Stimulated activated CD8-positive, alpha-beta memory T cell treated with anti-CD3 and anti-CD28 coated beads, Interleukin-4, amount 100 ng/mL, for 48 hours (primary cell): ENCODE measurements around the gene VAPB.
A peak's percentile ranks its signal among the peaks of the same experiment; 100 is the strongest.

Experiments
- DNase-seq: peaks from one replicate; pipeline ENCODE4 v3.0.0-alpha.2; 2020

Gene VAPB

DNA sequence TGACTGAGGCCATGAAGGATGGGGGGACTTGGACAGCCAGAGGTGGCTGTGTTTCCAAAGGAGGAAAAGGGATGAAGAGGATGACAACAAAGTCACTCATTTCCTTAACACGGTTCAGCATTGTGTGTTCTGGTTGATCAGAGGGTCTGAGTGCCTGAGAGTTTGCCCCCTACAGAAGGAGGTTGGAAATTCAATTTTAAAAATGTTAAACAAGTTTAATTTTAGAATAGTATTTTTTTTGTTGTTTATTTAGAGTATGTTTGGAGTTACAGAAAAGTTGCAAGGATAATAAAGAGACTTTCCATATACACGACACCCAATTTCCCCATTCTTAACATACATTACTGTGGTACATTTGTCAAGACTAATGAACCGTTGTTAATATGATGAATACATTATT lies 10.3 kb upstream of the VAPB start:
- DNase-seq, result no peak

DNA sequence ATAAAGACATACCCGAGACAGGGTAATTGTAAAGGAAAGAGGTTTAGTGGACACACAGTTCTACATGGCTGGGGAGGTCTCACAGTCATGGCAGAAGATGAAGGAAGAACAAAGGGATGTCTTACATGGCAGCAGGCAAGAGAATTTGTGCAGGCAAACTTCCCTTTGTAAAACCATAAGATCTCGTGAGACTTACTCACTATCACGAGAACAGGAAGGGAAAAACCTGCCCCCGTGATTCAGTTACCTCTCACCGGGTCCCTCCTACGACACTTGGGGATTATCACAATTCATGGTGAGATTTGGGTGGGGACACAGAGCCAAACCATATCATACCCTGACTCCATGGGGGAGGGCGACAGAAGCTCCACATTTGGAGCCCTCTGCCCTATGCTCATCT lies 7.4 kb upstream of the VAPB start:
- no peak for DNase-seq

DNA sequence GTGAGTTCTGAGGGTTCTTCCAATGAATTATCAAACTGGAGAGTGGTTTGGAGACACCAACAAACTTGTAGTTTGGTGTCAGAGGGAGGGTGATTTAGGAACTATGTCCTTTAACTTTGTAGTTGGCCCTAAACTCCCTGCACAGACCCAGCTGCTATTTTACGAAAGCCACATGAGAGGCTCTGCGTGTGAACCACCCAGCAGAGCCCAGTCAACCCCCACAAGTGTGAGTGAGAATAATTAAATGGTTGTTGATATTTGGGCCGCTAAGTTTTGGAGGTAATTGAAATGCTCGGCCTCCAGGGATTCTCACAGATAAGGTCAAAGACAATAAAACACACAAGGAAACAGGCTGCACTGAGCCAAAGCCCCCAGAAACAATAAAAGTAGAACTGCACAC lies 6.9 kb upstream of the VAPB start:
- DNase-seq, result no peak

DNA sequence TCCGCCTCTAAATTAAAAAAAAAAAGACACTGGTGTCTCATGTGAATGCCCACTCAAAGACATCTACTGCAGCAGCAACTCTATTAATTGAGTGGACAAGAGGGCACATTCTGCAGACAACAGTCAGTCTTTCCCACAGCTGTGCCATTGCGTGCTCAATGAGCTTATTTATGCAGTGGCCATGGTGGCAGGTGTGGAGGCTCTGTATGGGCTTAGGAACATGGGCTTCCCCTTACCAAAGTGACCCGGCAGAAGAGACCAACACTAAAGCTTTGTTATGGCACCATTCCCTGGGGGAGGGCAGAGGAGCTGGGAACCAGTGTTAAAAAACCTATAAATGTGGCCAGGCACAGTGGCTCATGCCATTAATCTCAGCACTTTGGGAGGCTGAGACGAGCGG lies 4.2 kb upstream of the VAPB start:
- no peak for DNase-seq

DNA sequence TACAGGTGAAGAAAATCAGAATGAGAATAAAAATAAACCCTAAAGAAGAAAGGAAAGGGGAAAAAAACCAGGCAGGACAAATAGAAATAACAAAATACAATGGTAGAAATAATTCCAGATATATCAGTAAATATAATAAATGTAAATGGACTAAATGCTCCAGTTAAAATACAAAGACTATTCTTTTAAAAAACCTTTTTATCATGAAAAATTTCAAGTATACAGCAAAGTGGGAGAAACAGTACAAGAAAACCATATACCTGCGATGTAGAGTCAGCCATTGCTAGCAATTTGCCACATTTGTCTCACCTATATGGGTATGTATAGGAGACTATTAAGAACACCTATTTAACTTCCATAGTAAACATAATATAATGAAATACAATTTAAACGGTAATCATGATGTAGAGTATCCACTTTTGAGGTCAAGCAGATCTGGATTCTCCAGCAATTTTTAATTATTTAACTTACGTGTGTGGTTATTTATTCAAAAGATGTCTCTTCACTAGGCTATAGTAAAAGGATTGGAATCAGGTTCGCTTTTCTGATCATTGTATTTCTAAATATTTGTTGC lies 914 bp upstream of the VAPB start:
- no peak for DNase-seq

DNA sequence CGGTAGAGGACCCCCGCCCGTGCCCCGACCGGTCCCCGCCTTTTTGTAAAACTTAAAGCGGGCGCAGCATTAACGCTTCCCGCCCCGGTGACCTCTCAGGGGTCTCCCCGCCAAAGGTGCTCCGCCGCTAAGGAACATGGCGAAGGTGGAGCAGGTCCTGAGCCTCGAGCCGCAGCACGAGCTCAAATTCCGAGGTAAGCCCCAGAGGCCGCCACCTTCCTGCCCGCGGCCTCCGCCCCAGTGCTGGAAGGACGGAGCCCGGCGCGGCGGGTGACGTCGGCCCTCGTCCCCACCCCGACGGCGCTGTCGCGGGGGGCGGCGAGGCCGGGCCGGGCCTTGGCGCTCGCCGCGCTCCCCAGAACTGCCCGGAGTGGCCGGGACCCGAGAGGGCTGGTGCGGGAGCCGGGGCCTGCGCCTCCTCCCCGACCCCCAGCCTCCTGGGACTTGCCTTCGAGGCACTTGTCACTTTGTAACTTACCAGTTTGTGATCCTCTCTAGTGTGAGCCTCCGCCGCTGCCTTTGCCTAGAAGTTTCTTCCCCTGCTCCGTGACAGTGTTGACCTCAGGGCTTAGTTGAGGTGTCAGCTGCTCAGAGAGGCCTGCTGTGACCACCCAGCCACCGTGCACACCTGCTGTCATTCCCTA lies 417 bp downstream of the VAPB start:
- peak; percentile 45 for DNase-seq

DNA sequence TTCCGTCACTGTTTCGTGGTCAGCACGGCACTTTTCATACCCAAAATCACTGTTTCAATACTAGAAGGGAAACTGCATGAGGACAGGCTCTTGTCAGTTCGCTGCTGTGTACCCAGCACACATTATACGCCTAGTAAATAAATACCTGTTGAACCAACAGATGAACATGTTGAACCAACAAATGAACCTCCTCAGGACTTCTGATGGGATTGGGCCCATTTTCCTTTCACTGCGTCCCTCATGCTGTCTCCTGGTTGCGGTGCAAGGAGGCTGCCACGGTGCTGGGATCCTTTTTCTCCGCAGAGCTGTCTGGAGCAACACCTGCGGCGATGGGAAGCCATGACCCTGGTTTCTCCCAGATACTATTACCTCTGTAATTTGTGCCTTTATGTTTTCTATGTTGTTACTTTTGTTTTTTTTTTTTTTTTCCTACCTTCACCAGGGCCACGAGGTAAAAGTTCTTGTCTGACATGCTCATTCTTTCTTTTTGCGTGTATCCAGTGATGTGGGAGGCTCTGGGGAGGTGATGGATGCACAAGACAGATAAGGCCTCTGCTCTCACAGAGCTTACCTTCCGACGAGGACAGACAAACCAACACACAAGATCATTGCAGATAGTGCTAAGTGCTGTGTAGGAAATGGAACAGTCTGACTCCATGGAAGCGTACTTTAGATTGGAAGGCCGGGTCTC lies 1.1 kb downstream of the VAPB start:
- no peak for DNase-seq

DNA sequence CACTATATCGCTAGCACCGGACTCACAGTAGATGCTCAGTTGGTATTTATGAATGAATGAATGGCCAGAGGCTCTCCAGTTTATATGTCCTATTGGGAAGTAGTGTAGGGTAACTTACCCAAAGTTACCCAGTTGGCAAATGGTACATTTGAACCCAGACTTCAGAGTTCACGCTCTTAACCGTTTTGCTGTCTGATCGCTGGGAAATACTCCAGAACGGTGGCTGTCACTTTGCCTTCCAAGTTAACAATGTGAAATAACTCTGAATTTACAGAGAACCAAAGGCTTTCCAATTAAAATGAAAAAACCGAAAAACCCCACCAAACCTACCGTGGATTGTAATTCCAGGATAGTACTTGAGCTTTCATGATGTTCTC lies 1.6 kb downstream of the VAPB start:
- DNase-seq, result no peak

DNA sequence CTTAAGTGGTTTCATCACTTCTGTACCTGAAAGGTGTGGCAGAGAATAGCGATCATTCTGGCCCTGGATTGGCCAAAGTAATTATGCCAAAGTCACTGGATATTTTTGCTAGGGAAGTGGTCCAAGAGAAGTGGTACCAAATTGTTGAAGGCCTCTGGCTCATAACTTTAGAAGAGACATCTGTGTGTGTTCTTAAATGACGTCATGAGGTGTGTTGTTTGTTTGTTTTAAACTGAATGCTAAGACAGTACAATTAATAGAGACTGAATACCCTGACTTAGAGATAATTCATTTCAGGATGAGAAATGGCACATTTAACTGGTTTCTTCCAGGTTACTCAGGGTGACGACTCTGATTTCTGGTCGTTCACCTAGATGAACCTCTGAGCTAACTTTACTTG lies 3.3 kb downstream of the VAPB start:
- no peak for DNase-seq

DNA sequence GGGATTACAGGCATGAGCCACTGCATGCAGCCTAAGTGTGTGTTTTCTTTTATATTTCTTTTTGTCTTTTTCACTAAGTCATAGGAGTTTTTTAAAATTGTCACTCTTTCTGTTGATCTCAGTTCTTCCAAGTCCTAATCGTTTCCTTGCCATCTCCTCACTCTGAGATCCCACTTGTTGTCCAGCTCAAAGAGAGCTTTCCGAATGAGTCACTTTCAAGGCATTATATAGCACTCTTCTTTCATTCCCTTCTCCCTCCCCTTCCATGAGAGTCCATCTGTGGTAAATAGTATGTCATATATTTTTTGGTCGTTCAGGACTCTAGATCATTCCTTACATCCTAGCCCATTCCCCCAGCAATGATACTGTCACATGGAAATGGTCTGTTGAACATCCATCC lies 4.3 kb downstream of the VAPB start:
- DNase-seq, result no peak

DNA sequence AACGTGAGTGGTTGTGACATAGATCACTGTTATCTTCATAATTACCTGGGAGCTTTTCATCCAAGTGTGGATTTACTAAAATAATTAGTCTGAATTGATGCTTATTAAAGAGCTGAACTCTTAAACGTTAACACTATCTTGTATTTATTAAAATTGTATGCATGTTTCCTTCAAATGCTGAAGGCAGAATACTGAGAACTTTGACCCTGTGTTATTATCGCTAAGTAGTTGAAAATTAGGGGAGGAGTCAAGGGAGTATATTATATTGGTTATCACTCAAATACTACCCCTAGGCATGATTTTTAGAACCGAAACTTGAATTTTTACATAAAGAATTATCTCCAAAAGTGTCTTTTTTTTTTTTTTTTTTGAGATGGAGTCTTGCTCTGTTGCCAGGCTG lies 5.8 kb downstream of the VAPB start:
- no peak for DNase-seq

DNA sequence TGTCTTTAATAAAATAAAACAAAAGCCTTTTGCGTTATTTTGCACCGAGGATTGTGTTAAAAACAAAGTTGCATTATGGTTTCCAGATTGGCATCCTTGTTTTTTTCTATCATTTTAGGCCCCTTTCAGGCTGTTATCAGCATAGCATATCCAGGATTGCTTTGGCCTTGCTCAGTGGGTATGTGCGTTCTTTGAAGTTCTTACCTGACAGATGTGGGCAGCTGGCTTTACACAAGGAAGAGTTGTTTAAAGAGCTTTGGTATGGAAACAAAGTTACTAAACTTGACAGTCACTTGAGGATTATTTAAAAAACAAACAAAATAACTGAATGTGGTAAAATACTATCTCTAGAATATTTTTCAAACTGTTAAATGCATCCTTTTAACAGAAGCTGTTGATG lies 6.6 kb downstream of the VAPB start:
- DNase-seq, result no peak

DNA sequence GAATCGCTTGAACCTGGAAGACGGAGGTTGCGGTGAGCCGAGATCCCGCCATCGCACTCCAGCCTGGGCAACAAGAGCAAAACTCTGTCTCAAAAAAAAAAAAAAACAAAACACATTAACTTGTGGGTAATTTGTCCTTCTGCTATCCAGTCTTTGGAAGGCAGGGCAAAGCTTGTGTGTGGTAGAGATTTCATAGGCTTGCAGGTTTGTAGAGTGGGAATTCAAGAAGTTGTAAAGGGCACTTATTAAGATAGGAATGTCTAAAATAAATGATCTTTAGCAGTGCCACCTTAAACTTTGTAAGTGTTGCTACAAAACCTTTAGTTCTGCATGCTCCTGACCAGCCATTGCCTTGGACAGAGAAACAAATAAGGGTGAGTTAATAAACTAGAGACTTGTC lies 8.4 kb downstream of the VAPB start:
- no peak for DNase-seq

DNA sequence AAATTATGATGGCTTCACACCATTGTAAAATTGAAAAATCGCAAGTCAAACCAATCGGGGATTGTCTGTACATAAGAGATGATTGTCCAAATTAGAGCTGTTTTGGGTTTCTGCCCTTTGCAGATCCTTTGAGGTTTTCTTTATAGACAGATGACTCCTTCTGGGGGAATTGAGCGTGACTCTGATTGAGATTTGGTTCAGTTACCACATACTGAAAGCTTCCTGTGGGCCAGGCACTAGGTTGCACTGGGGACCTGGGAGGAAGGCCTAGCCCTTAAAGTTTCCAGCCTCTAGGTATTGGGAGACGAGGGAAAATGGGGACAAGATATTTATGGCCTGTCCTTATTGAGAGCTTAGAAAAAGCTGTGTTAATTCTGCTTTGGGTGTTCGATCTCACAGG lies 9.2 kb downstream of the VAPB start:
- DNase-seq, result no peak

DNA sequence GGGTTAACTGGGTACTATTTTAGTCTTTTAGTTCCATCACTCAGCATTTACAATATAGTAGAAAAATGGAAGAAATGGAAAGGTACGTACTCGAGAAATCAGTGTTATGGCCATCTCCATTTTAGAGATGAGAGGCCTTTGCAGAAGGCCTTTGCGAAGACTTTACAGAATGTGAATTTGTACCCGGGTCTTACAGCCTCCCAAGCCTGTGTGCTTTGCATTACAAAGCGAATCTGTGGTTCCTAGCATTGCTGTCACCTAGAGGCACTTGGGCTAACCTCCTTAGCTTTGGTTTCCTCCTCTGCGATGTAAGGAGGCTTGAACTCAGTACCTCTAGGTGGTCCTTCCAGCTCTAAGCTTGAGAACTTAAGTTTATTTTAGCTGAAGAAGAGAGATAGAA lies 10.9 kb downstream of the VAPB start:
- DNase-seq, result no peak

DNA sequence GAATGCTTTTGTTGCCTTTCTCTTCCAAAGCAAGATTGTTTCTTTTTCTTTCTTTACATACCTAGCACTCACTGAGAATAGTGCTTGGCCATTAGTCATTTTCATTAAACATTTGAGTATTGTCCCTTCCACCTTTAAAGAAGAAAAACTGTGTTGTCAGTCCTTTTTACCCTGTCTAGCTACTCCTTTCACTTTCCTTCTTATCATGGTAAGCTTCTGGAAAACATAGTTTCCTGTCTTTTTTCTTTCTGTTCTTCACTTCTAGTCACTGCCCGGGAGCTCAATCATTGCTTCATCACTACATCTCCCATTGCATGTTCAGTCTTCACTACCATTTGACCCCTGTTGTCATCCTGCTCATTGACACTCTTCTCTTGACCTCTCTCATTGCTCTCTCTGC lies 12.1 kb downstream of the VAPB start:
- no peak for DNase-seq

DNA sequence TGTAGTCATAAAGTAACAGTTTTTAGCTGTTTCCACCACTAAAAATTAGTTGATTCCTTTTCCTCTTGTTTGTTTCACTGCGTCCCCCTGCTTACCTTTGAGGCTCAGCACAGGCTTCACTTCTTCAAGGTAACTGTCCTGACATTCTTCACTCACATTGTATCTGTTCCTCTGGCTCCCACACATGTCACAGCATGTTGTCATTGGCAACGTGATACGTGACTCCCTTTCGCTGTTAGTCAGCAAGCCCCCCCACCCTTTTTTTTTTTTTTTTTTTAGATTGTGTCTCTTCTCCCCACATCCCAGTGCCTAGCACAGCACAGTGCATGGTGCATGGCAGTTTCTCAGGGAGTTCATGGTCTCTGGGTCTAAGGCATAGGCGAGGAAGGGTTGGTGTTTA lies 13.3 kb downstream of the VAPB start:
- no peak for DNase-seq

DNA sequence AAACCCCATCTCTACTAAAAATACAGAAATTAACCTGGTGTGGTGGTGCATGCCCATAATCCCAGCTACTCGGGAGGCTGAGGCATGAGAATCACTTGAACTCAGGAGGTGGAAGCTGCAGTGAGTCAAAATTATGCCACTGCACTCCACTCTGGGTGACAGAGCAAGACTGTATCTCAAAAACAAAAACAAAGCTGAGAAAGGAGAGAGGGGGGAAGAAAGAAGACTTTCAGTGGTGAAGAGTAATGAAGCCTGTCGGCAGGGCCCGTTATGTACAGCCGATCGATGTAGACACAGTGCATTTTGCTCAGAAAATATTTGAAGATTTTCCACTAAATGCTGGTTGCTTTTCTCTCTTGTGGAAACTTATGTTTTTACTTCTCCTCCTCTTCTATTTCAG lies 13.8 kb downstream of the VAPB start:
- DNase-seq, result no peak

DNA sequence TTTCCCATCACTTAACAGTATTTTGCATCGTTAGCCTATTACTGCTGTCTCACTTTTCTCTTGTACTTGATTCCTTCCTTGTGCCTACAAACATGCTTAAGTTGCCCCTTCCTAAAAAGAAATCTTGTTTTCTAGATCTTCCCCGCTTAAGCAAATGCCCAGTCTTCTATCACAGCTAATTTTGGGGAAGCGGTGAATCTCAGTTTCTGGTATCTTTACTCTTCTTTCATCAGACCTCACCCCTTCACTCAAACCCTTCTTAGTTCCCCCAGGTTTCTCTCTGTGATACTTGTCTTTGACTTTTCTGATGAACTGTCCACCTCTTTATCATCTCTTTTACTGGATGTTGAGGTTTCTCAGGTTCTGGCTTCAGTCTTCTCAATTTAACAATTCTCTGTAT lies 14.2 kb downstream of the VAPB start:
- no peak for DNase-seq

DNA sequence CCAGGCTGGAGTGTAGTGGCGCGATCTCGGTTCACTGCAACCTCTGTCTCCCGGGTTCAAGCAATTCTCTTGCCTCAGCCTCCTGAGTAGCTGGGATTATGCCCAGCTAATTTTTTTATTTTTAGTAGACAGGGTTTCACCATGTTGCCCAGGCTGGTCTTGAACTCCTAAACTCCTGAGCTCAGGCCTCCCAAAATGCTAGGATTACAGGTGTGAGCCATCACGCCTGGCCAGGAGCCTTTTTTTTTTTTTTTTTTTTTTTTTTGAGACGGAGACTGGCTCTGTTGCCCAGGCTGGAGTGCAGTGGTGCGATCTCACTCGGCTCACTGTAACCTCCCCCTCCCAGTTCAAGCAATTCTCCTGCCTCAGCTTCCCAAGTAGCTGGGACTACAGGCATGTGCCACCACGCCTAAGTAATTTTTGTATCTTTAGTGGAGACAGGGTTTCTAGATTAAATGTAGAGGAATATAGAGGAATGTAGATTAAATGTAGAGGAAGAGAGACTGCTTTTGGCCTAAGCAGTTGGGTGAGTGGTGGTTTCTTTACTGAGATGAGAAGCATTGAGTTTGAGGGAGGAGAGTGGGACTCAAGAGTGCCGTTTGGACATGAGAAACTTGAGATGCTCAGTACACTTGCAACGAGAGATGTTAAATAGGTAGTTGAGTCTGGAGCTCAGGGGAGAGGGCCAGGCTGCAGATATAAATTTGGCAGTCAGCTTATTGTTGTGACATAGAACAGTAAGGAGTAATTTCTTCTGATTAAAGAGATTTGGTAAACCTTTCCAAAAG lies 16.7 kb downstream of the VAPB start:
- no peak for DNase-seq

DNA sequence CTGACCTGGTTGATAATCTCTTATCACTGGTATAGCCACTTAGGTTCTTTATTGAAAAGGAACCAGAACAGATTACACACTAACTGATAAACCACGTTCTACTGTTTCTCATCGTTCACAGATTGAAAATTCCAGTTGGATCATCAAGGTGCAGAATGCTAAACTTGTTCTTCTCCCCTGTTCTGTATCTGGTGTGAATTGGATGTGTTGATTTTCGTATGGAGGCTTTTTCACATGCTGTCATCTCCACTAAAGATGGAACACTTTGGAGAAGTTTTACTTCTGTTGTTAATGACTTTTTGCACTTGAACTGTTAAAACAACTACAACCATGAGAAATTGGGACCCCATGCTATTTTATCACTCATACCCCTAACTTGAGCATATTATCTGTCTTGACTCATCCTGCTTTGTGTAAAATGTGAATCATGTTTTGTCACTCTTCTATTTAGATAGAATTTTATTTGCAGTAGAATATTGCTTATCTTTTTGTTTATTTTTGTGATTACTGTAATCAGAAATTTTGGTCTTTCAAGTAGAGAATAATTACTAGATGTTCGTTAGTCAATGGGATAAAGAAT lies 17.5 kb downstream of the VAPB start:
- DNase-seq, result no peak

DNA sequence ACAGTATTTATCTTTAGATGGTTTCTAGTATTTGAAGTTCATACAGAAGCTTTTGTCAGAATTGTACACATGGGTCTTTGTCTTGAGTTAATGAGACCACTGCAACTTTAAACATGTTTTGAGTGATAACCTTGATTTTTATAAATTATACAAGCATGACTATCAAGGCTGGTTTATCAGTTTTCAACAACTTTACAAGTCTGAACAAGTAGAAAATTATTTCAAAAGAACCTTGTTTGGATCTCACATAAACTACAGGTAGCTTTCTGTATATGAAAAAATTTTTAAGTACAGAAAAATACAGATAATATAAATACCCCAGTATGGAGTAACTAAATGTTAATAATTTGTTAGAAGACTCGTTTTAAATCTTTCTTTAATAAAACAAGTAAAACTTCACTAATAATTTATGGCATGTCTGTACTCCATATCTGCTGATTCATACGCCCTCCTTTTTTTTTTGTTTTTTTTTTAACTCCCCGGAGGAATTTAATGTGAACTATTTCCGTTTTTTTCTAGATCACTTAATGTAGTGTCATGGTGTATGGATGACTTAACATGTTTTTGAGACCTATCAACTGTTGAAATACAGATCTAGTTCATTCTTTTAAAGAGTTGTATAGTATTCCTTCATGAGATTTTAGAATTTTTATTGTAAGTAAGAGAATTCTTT lies 18.3 kb downstream of the VAPB start:
- DNase-seq, result no peak

DNA sequence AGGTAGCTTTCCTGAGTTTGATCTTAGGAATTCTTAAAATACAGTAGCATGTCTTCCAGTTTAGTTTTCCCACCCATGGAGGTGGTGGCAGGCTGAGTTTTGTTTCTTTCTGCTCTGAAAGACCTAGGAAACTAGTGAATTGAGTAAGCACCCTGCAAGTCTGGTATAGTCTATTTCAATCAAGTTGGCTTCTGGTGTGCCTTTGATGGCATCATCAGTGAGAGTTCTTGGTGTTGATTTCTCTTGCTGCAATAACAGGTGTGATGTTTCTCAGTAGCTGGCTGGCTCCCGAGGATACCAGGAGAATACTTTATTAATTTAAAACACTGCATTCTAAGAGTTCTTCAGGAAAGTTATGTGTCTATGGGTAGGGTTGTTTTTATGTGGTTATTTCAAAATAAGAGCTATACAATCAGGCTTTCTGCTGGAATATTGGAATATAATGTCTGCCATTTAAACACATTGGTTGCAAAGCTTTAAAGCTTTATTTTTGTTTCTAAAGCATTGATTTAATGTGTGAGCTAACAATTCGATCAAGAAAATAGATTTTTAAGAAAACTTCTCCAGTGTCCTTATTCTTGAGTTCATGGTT lies 19.0 kb downstream of the VAPB start:
- DNase-seq, result no peak
